HEK293 (cell line): ENCODE results near the gene EIF5A.

Experiments
- CTCF ChIA-PET: fragments of 350-600 bp; formaldehyde crosslinking; extraction: SDS; loops from one replicate; lab custom pipeline; 2021; ENCODE audit warnings: antibody characterized with exemption; lab: Yijun Ruan, JAX
- POLR2A ChIA-PET: fragments of 300-600 bp; formaldehyde crosslinking; extraction: SDS; loops from one replicate; lab custom pipeline; 2020; ENCODE audit warnings: antibody characterized with exemption, inconsistent platforms; lab: Yijun Ruan, JAX
- H3K27ac ChIP-seq: fragments of 200-500 bp; sonication (Bioruptor generic); 2 replicates; pipeline ENCODE4 v1.5.1; 2014; ENCODE audit warnings: low read depth, low read length, control low read depth, inconsistent platforms; ENCODE audit errors: extremely low read depth
- H3K36me3 ChIP-seq, 2 experiments: fragments of 200-500 bp in 1 of 2; sonication (Bioruptor generic) in 1 of 2; 1 replicate in 1 of 2; 2 replicates in 1 of 2; pipeline ENCODE4 v1.5.1; 2014 to 2017; ENCODE audit warnings: inconsistent platforms in 2 of 2, low read length in 2 of 2; ENCODE audit not compliant: control insufficient read depth in 2 of 2, insufficient read depth in 1 of 2
- H3K4me1 ChIP-seq: fragments of 200-500 bp; sonication (Bioruptor generic); 2 replicates; pipeline ENCODE4 v1.5.1; 2014; ENCODE audit warnings: mild to moderate bottlenecking, low read length, inconsistent platforms; ENCODE audit not compliant: control insufficient read depth, insufficient read depth
- H3K4me3 ChIP-seq: 2 replicates; pipeline ENCODE4 v1.5.1; 2011; ENCODE audit warnings: low read depth, mild to moderate bottlenecking, control low read depth, low read length, moderate library complexity
- H3K9me3 ChIP-seq: fragments of 200-500 bp; sonication (Bioruptor generic); 2 replicates; pipeline ENCODE4 v1.5.1; 2014; ENCODE audit warnings: low read depth, low read length, inconsistent platforms; ENCODE audit not compliant: control insufficient read depth, insufficient read depth
- ATF2 ChIP-seq: fragments of 450-650 bp; formaldehyde crosslinking; IDR thresholded peaks from 2 replicates; pipeline ENCODE4 v1.5.1; 2016; ENCODE audit warnings: missing biosample characterization, missing genetic modification characterization, low read depth
- EGR2 ChIP-seq: fragments of 450-650 bp; formaldehyde crosslinking; IDR thresholded peaks from 2 replicates; pipeline ENCODE4 v1.5.1; 2016; ENCODE audit warnings: low read depth, missing biosample characterization, missing genetic modification characterization
- GLIS1 ChIP-seq: fragments of 450-650 bp; formaldehyde crosslinking; IDR thresholded peaks from 2 replicates; pipeline ENCODE4 v1.5.1; 2016; ENCODE audit warnings: missing biosample characterization, missing genetic modification characterization
- GLIS2 ChIP-seq: fragments of 450-650 bp; formaldehyde crosslinking; IDR thresholded peaks from 2 replicates; pipeline ENCODE4 v1.5.1; 2016; ENCODE audit warnings: missing biosample characterization, missing genetic modification characterization
- IKZF3 ChIP-seq: fragments of 450-650 bp; IDR thresholded peaks from 2 replicates; pipeline ENCODE4 v1.5.0; 2018; ENCODE audit warnings: missing biosample characterization, mild to moderate bottlenecking, missing genetic modification characterization, moderate library complexity
- KLF1 ChIP-seq: fragments of 450-650 bp; formaldehyde crosslinking; IDR thresholded peaks from 2 replicates; pipeline ENCODE4 v1.5.1; 2016; ENCODE audit warnings: missing biosample characterization, missing genetic modification characterization
- KLF9 ChIP-seq: fragments of 450-650 bp; formaldehyde crosslinking; IDR thresholded peaks from 2 replicates; pipeline ENCODE4 v1.5.1; 2016; ENCODE audit warnings: missing biosample characterization, missing genetic modification characterization, low read depth
- PATZ1 ChIP-seq: fragments of 450-650 bp; formaldehyde crosslinking; IDR thresholded peaks from 2 replicates; pipeline ENCODE4 v1.5.1; 2016; ENCODE audit warnings: missing biosample characterization, missing genetic modification characterization
- SCRT1 ChIP-seq: fragments of 450-650 bp; formaldehyde crosslinking; IDR thresholded peaks from 2 replicates; pipeline ENCODE4 v1.5.1; 2016; ENCODE audit warnings: missing biosample characterization, missing genetic modification characterization, borderline replicate concordance
- SP2 ChIP-seq: fragments of 450-650 bp; formaldehyde crosslinking; IDR thresholded peaks from 2 replicates; pipeline ENCODE4 v1.5.1; 2016; ENCODE audit warnings: missing biosample characterization, missing genetic modification characterization
- SP3 ChIP-seq: fragments of 450-650 bp; formaldehyde crosslinking; IDR thresholded peaks from 2 replicates; pipeline ENCODE4 v1.5.1; 2016; ENCODE audit warnings: missing biosample characterization, missing genetic modification characterization
- ZBTB10 ChIP-seq: fragments of 450-650 bp; formaldehyde crosslinking; IDR thresholded peaks from 2 replicates; pipeline ENCODE4 v1.5.1; 2016; ENCODE audit warnings: missing biosample characterization, missing genetic modification characterization
- ZBTB20 ChIP-seq: fragments of 450-650 bp; formaldehyde crosslinking; IDR thresholded peaks from 2 replicates; pipeline ENCODE4 v1.5.1; 2016; ENCODE audit warnings: missing biosample characterization, missing genetic modification characterization
- ZBTB44 ChIP-seq: fragments of 450-650 bp; IDR thresholded peaks from 2 replicates; pipeline ENCODE4 v1.5.1; 2018; ENCODE audit warnings: missing biosample characterization, mild to moderate bottlenecking, missing genetic modification characterization
- ZBTB49 ChIP-seq: fragments of 450-650 bp; formaldehyde crosslinking; IDR thresholded peaks from 2 replicates; pipeline ENCODE4 v1.5.1; 2016; ENCODE audit warnings: missing biosample characterization, missing genetic modification characterization, low read depth
- ZFP69B ChIP-seq: fragments of 450-650 bp; formaldehyde crosslinking; IDR thresholded peaks from 2 replicates; pipeline ENCODE4 v1.5.1; 2016; ENCODE audit warnings: missing biosample characterization, missing genetic modification characterization
- ZIC2 ChIP-seq: fragments of 450-650 bp; formaldehyde crosslinking; IDR thresholded peaks from 2 replicates; pipeline ENCODE4 v1.5.1; 2016; ENCODE audit warnings: missing biosample characterization, missing genetic modification characterization
- ZNF138 ChIP-seq: fragments of 450-650 bp; formaldehyde crosslinking; IDR thresholded peaks from 2 replicates; pipeline ENCODE4 v1.5.1; 2016; ENCODE audit warnings: missing biosample characterization, missing genetic modification characterization, borderline replicate concordance
- ZNF292 ChIP-seq: fragments of 450-650 bp; formaldehyde crosslinking; IDR thresholded peaks from 2 replicates; pipeline ENCODE4 v1.5.1; 2016; ENCODE audit warnings: low read depth, missing biosample characterization, missing genetic modification characterization, borderline replicate concordance
- ZNF335 ChIP-seq: fragments of 450-650 bp; formaldehyde crosslinking; conservative IDR thresholded peaks from 2 replicates; pipeline ENCODE4 v1.5.1; 2016; ENCODE audit warnings: missing biosample characterization, missing genetic modification characterization
- ZNF423 ChIP-seq: fragments of 450-650 bp; formaldehyde crosslinking; IDR thresholded peaks from 2 replicates; pipeline ENCODE4 v1.5.1; 2016; ENCODE audit warnings: missing biosample characterization, missing genetic modification characterization
- ZNF692 ChIP-seq: fragments of 450-650 bp; formaldehyde crosslinking; IDR thresholded peaks from 2 replicates; pipeline ENCODE4 v1.5.1; 2016; ENCODE audit warnings: missing biosample characterization, missing genetic modification characterization

EIF5A gene

GRCh38 chr17:7329374-7329996 is 22.1 kb downstream of the EIF5A start (continued):
- no peak for TF ChIP-seq ZBTB44 (tag by site-specific recombination)
- no peak for TF ChIP-seq ZNF292 (tag by site-specific recombination)

GRCh38 chr17:7329997-7330637 is 22.7 kb downstream of the EIF5A start:
- ChIA-PET CTCF (interaction anchor here (0.6 to 2.8 kb wide), 15 partner anchors 14 to 365 kb away, joined by 3 to 29 read pairs (median 4); partner anchors contain the start of genes FXR2, GPS2, NLGN2 and TMEM95), POLR2A (interaction anchor here (0.6 to 2.9 kb wide), 37 partner anchors 8 to 918 kb away, joined by 3 to 42 read pairs (median 6); partner anchors contain the start of genes ACADVL, CTC1, DLG4 and DVL2)
- peaks cover 7 to 22% of the 10 kb centered on the region in 2 experiments; a peak in 2 of 3 replicates for H3K36me3 ChIP-seq
- peak overlapping the region; percentile 64 for H3K4me3 ChIP-seq
- H3K9me3 ChIP-seq: no peaks in the 10 kb centered on the region
- H3K4me1 ChIP-seq: peaks cover 9% of the 10 kb centered on the region
- H3K27ac ChIP-seq: peak overlapping the region; percentile 86
- TF ChIP-seq KLF1: 0 out of 2 replicates have a peak, but pooled peaks have one; percentile 9
- TF ChIP-seq ATF2 (tag by site-specific recombination): no peak
- peak; percentile 72 for TF ChIP-seq PATZ1 (tag by site-specific recombination)
- peak; percentile 96 for TF ChIP-seq ZNF423 (tag by site-specific recombination)
- peak; percentile 58 for TF ChIP-seq ZNF692 (tag by site-specific recombination)
- peak; percentile 82 for TF ChIP-seq GLIS2 (tag by site-specific recombination)
- peak; percentile 73 for TF ChIP-seq SP2 (tag by site-specific recombination)
- TF ChIP-seq SCRT1: no peak
- peak; percentile 4; the same call in 1 of the 2 replicates for TF ChIP-seq SP3 (tag by site-specific recombination)
- TF ChIP-seq ZBTB10: 0 out of 2 replicates have a peak, but pooled peaks have one; percentile 24
- no peak for TF ChIP-seq ZBTB49 (tag by site-specific recombination)
- peak; percentile 84 for TF ChIP-seq ZNF335 (tag by site-specific recombination)
- TF ChIP-seq GLIS1 (tag by site-specific recombination): peak; percentile 85
- TF ChIP-seq EGR2 (tag by site-specific recombination): no peak
- TF ChIP-seq ZBTB20: peak; percentile 17; the same call in 1 of the 2 replicates
- TF ChIP-seq ZIC2 (tag by site-specific recombination): peak; percentile 42
- TF ChIP-seq IKZF3: peak; percentile 76; the same call in 1 of the 2 replicates
- peak; percentile 53 for TF ChIP-seq KLF9 (tag by site-specific recombination)
- peak; percentile 47; the same call in 1 of the 2 replicates for TF ChIP-seq ZFP69B (tag by site-specific recombination)
- no peak for TF ChIP-seq ZNF138 (tag by site-specific recombination)
